Esophagus (tissue), 2 donors: ENCODE measurements around the gene PYROXD2. TPM values are rescaled to one million over a fixed set of nuclear protein-coding genes. Genes with fewer than 3 reads are reported as not detected.

Experiments
- H3K27ac ChIP-seq, 2 donors: one replicate each; pipeline ENCODE4 v1.5.1; 2013; ENCODE audit warnings: low read depth in 2 of 2, mild to moderate bottlenecking in 2 of 2, inconsistent platforms in 1 of 2, low read length in 1 of 2, moderate library complexity in 1 of 2
- H3K27me3 ChIP-seq, 2 donors: one replicate each; pipeline ENCODE4 v1.6.1; 2013; ENCODE audit warnings: low read length in 2 of 2, control low read depth in 1 of 2, mild to moderate bottlenecking in 1 of 2; ENCODE audit not compliant: insufficient read depth in 2 of 2, control insufficient read depth in 1 of 2
- H3K36me3 ChIP-seq, 2 donors: one replicate each; pipeline ENCODE4 v1.6.1; 2013; ENCODE audit warnings: low read length in 1 of 2; ENCODE audit not compliant: control insufficient read depth in 2 of 2, insufficient read depth in 2 of 2
- H3K4me1 ChIP-seq, 2 donors: one replicate each; pipeline ENCODE4 v1.6.1; 2013; ENCODE audit warnings: low read length in 1 of 2; ENCODE audit not compliant: control insufficient read depth in 2 of 2, insufficient read depth in 2 of 2
- H3K4me3 ChIP-seq, 2 donors: one replicate each; pipeline ENCODE4 v1.5.1; 2013; ENCODE audit warnings: low read length in 2 of 2, mild to moderate bottlenecking in 2 of 2, low read depth in 1 of 2, moderate library complexity in 1 of 2
- H3K9me3 ChIP-seq, 2 donors: one replicate each; pipeline ENCODE4 v1.6.1; 2013; ENCODE audit warnings: mild to moderate bottlenecking in 2 of 2, low read depth in 1 of 2, low read length in 1 of 2, moderate library complexity in 1 of 2; ENCODE audit not compliant: control insufficient read depth in 2 of 2, insufficient read depth in 1 of 2
- WGBS, 2 donors: extraction: QIAGEN DNeasy Blood & Tissue Kit; methylation state at CpG; one replicate each; pipeline ENCODE4 v1.1.7; 2013; 5-methylcytosine and 5-hydroxymethylcytosine counted together
- polyA plus RNA-seq, 2 donors: library from polyadenylated mRNA; stranded (reverse); fragments of 200-250 nt; gene quantifications; one replicate each; pipeline ENCODE4 v1.2.3, GENCODE V29; 2013
- donor health status: healthy with polysubstance abuse.
- donor health status: Bipolar disorder and iron deficiency.

PYROXD2 gene
- polyA plus RNA-seq, 2 donors = 1.2 to 3.9 TPM

DNA sequence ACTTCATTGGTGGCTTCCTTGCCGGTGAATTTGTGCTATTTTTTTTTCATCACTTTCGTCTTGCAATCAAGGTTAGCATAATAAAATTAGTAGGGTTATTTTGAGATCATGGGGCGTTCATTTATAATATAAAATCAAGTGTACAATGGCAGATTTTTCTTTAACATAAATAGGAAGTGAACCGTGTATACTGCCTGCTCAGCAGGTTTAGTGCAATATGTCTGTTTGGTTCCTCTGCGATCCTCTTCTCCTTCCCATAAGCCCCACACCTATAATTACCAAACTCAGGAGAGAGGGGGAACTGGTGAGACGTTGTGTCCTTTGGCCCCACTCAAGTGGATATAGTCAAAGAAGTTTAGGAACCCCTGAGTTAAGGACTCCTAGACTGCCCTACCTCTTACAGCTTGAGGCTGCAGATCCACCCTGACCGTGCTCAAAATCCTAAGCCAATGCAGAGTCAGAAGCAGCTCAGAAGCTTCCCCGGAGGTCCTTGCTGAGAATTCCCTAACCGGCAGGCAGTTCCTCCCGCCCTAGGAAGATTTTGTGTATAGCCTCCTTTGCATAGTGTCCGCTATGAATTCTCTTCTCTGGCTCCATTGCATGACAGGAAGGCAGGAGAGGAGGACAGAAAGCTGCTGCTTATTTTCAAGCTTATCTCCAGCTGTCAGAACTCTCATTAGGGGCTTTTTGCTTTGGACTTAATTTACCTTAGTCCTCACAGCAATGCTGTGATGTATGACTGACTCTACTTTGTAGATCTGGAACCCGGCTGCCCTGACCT is 41.5 kb downstream of the PYROXD2 start:
- 75 to 78% methylated on average over 12 of the region's 12 CpGs for WGBS, 2 donors
- Histone ChIP-seq H3K36me3 (no peaks in the 10 kb centered on the region), H3K27me3 (no peaks in the 10 kb centered on the region), H3K4me3 (no peak overlapping the region), H3K27ac (no peak overlapping the region), H3K9me3 (peaks cover 0 to 5% of the 10 kb centered on the region in 2 donors), H3K4me1 (peaks cover 0 to 3% of the 10 kb centered on the region in 2 donors)

DNA sequence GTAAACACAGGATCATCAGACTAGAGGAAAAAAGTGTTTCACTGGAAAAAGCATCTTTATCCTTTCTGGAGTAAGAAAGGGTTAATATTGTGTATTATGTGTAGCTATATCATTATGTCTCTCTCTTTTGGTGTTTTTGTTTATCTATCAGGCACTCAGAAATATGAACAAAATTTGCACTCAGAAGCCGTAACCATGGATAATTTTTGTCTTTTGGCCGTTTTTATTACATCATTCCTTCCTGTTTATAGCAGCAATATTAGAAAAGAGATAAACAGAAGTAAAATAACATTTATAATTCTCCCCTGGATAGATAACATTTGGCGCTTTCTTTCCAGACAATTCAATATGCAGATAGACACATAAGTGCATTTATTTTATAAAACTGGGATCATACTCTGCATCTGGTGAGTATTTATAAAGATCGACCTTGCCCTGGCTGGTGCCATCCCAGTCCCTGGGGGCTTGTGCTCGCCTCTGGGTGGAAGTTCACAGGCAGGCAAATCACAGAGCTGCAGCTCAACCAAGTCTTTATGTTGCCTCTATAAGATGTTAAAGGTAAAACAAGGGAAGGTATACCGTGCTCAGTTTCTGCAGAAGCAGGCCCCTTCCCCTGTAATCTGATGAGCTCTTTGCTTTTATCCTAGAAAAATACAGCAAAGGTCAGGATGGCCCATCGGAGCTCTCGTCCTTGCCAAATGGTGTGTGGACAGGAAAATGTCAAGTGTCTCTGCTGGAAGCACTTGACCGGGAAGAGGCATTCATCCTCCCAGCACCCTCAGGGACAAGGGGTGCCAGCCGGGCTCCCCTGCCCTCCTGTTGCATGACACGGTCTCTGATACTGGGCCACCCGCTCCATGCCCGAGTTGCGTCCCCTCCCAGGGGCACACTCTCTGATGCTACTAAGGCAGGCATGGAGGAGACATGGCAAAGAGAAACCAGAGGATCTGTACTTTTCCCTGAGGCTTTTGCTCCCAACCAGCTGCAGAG is 43.9 kb downstream of the PYROXD2 start:
- Histone ChIP-seq H3K36me3 (no peaks in the 10 kb centered on the region), H3K9me3 (no peaks in the 10 kb centered on the region), H3K27me3 (no peaks in the 10 kb centered on the region), H3K4me1 (peaks cover 3 to 4% of the 10 kb centered on the region in 2 donors), H3K4me3 (no peak overlapping the region), H3K27ac (no peak overlapping the region)
- WGBS, 2 donors = 74 to 76% methylated on average over 14 of the region's 14 CpGs

DNA sequence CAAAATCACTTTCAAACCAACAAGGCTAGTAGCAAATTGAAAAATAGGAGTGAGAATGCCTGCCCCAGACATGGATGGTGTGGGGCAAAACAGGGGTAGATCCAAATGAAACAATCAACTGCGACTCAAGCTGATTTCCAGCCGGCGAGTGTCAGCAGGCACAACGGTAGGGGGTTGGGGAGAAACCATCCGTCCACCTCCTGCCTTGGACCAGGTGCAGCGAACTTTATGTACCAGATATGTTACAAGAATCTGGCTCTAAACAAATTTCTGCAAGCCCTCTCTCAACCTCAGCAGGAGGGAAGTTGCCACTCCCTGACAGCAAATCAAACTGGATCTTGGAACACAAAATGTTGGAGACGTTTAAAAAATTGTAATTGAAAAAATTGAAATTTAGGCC is 45.2 kb downstream of the PYROXD2 start:
- WGBS, 2 donors = 67 to 74% methylated on average over 7 of the region's 7 CpGs
- Histone ChIP-seq H3K27me3 (no peaks in the 10 kb centered on the region), H3K27ac (no peak overlapping the region), H3K4me1 (peaks cover 0 to 10% of the 10 kb centered on the region in 2 donors), H3K9me3 (no peaks in the 10 kb centered on the region), H3K36me3 (no peaks in the 10 kb centered on the region), H3K4me3 (no peak overlapping the region)

DNA sequence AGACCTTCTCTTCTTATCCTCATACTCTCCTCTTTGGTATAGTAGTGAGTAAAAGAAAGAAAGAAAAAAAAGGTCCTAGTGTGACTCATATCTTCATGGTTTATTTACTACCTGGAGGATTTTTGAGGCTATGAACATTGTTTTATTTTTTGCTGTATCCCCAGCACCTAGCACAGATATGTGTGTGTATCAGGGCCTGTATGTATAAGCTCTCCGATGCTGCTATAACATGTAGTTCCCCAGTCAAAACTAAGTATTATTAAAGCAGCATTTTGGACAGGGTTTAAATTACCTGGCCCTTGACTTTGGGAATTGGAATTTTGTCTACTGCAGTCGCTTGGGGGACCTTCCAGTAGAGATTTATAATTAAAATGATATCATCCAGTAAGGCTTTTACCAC is 46.3 kb downstream of the PYROXD2 start:
- H3K27ac ChIP-seq = no peak overlapping the region
- H3K9me3 ChIP-seq = no peaks in the 10 kb centered on the region
- 84 to 94% methylated on average over 2 of the region's 2 CpGs for WGBS, 2 donors
- no peaks in the 10 kb centered on the region for H3K27me3 ChIP-seq
- H3K4me1 ChIP-seq = peaks cover 0 to 10% of the 10 kb centered on the region in 2 donors
- H3K4me3 ChIP-seq = no peak overlapping the region
- H3K36me3 ChIP-seq = no peaks in the 10 kb centered on the region

DNA sequence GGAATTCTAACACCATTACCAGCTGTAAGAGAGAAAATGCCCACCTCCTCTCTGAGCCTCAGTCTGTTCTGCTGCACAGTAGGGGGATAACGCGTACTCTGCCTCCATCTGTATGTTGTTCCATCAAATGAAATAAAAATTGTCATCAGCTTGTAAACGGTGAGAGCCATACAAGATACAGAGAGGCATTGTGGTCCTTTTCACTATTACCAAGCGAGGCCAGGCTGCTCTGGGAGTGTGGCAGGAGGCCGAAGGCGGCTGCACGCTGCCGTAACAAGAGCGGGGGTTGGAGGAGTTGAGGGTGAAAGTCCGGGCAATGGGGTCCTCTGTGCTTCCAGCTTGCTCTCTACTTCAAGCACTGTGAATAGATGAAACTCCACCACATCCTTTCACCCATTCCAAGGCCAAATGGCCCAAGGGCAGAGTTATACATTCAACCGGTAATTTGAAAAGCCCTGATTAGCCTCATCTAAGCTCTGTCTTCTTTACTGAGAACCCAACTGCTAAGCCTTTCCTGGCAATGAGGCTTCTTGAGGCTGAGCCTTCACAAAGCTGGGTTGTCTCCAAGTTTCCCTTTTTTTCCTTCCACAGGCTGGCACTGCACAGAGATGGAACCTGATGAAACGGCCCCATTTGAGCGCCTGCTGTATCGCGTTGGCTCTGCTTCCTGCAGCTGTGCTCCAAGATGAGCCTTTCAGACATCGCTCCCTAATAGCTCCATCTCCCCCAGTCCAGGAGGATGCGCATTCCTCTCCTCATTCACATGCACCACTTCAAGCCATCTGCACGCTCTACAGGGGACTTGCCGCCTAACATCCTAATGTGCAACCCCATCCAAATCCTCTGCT is 47.2 kb downstream of the PYROXD2 start:
- no peaks in the 10 kb centered on the region for H3K9me3 ChIP-seq
- WGBS, 2 donors = 53 to 66% methylated on average over 19 of the region's 19 CpGs
- H3K36me3 ChIP-seq = no peaks in the 10 kb centered on the region
- no peak overlapping the region for H3K4me3 ChIP-seq
- peaks cover 0 to 10% of the 10 kb centered on the region in 2 donors for H3K4me1 ChIP-seq
- H3K27ac ChIP-seq = no peak overlapping the region
- H3K27me3 ChIP-seq = no peaks in the 10 kb centered on the region

DNA sequence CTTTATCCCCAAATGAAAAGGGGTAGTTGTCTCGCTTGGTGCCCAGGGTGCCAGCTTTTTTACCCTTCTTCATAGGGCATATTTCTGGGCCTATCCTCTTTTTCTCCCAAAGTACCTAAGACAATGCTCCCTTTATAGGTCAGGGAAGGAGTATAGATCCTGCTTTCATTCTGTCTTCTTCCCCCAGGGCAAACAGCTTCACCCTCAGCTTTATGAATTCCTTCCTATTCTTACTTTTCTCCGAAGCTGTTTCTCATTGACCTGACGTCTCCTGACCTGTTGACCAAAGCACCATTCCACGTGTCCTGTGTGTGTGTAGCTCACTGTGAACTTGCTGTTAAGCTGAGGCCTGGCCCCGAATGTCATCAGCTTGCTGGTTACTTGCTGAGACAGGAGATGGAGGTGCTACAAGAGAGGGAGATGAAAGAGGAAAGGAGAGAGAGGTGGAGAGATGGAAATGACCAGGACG is 48.9 kb downstream of the PYROXD2 start:
- H3K4me3 ChIP-seq = no peak overlapping the region
- WGBS, 2 donors = 85 to 88% methylated on average over 6 of the region's 6 CpGs
- no peaks in the 10 kb centered on the region for H3K36me3 ChIP-seq
- peaks cover 0 to 15% of the 10 kb centered on the region in 2 donors for H3K4me1 ChIP-seq
- no peak overlapping the region for H3K27ac ChIP-seq
- no peaks in the 10 kb centered on the region for H3K9me3 ChIP-seq
- H3K27me3 ChIP-seq = no peaks in the 10 kb centered on the region

DNA sequence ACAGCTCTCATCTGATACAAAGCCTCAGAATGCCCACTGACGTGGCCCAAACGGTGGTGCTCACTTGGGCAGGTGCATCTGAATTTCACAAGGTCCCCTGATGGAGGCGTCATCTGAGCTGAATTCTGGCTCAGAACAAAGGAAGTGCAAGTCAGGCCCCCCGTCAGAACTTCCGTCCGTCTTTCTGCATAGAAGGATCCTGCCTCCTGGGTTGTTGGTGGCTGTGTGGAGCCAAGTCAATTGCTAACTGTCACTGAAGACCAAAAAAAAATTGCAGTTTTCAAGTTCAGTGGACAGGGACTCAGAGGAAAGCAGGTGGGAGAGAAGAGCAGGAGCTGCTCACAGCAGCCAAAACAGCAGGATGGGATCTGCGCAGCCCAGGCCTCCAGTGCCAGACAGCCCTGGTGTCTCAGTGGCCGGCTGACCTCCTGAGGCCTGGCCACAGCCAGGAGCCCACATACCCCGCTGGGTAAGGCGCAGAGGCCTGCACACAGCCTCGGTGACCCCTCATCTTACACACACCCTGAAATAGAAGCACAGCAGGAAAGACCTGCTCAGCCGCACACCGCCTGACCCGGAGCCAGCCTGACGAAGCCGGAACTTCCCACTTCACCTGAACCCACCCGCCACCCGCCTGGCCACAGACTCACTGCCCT is 49.4 kb downstream of the PYROXD2 start:
- Histone ChIP-seq H3K27ac (no peak overlapping the region), H3K4me3 (no peak overlapping the region), H3K36me3 (no peaks in the 10 kb centered on the region), H3K4me1 (peaks cover 0 to 17% of the 10 kb centered on the region in 2 donors), H3K27me3 (no peaks in the 10 kb centered on the region), H3K9me3 (no peaks in the 10 kb centered on the region)
- 76 to 85% methylated on average over 18 of the region's 18 CpGs for WGBS, 2 donors

DNA sequence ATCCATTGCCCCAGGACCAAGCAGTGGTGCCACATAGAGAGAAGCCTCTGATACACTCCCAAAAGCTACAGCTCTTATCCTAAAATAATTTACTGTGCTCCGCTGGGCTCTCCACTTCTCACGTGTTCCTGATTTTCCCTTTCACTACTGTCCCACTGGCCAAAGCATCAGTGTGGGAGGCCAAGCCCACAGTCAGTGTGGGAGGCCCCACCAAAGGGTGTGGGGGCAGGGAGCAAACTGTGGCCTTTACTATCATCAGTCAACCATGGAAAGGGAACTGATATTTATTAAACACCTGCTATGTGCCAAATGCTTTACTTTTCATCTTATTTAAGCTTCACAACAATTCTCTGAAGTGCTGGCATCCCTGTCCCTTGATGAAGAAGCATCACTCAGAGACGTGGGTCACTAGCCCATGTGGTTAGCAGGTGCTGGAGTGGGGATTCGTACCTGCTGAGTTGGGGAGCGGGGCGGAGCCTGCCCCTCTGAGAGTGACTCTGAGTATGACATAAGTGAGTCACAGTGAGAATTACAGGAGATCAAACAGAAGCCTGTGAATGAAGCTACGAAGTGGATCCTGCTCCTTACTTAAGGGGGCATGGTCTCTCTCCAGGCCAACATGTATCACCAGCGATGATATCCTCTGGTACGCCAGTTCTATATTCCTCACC is 50.4 kb downstream of the PYROXD2 start:
- WGBS, 2 donors = 83 to 89% methylated on average over 9 of the region's 9 CpGs
- Histone ChIP-seq H3K36me3 (no peaks in the 10 kb centered on the region), H3K27ac (no peak overlapping the region), H3K27me3 (no peaks in the 10 kb centered on the region), H3K4me3 (no peak overlapping the region), H3K9me3 (no peaks in the 10 kb centered on the region), H3K4me1 (peaks cover 0 to 17% of the 10 kb centered on the region in 2 donors)
